Fibroblast of lung (primary cell): ENCODE data around the gene ART4.

Source experiments
- EZH2 ChIP-seq: IDR thresholded peaks from 2 replicates; pipeline ENCODE4 v1.5.1; 2012; ENCODE audit warnings: low read length, control low read depth, mild to moderate bottlenecking; ENCODE audit errors: missing control alignments
- TF ChIP-seq, protein P1 (sequence below), 2 donors: IDR thresholded peaks in 1 of 2; conservative IDR thresholded peaks in 1 of 2; 1 replicate in 1 of 2; 2 replicates in 1 of 2; pipeline ENCODE4 v1.5.1; 2011 to 2012; ENCODE audit warnings: low read length in 2 of 2, control low read depth in 1 of 2, inconsistent platforms in 1 of 2, low read depth in 1 of 2, mild to moderate bottlenecking in 1 of 2

DNA sequence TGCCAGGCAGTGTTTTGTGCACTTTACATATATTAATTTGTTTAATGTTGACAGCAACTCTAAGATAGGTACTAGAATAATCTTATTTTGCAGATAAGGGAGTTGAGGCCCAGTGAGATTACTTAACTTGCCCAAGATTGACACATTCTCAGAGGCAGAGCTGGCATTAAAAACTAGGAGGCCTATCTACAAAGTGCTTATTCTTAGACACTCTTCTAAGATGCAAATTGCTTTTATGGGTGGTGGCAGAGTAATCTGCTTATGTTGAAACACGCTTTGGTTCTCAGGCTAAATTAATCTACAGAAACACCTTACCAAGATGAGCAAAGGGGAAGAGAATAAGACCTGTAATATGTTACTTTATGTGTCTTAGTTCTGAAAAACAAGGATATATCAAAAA is 35.2 kb upstream of the ART4 start:
- TF ChIP-seq, protein P1, sequence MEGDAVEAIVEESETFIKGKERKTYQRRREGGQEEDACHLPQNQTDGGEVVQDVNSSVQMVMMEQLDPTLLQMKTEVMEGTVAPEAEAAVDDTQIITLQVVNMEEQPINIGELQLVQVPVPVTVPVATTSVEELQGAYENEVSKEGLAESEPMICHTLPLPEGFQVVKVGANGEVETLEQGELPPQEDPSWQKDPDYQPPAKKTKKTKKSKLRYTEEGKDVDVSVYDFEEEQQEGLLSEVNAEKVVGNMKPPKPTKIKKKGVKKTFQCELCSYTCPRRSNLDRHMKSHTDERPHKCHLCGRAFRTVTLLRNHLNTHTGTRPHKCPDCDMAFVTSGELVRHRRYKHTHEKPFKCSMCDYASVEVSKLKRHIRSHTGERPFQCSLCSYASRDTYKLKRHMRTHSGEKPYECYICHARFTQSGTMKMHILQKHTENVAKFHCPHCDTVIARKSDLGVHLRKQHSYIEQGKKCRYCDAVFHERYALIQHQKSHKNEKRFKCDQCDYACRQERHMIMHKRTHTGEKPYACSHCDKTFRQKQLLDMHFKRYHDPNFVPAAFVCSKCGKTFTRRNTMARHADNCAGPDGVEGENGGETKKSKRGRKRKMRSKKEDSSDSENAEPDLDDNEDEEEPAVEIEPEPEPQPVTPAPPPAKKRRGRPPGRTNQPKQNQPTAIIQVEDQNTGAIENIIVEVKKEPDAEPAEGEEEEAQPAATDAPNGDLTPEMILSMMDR (conservative IDR thresholded peaks at IDR 0.05 in 1 of 2, IDR thresholded peaks at IDR 0.05 in 1 of 2; ENCODE audit: low read depth in 1 of 2, low read length in 2 of 2) = no peak
- TF ChIP-seq EZH2 = no peak
